ENCODE data around the gene CERCAM.

Gene CERCAM, protein sequence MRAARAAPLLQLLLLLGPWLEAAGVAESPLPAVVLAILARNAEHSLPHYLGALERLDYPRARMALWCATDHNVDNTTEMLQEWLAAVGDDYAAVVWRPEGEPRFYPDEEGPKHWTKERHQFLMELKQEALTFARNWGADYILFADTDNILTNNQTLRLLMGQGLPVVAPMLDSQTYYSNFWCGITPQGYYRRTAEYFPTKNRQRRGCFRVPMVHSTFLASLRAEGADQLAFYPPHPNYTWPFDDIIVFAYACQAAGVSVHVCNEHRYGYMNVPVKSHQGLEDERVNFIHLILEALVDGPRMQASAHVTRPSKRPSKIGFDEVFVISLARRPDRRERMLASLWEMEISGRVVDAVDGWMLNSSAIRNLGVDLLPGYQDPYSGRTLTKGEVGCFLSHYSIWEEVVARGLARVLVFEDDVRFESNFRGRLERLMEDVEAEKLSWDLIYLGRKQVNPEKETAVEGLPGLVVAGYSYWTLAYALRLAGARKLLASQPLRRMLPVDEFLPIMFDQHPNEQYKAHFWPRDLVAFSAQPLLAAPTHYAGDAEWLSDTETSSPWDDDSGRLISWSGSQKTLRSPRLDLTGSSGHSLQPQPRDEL

DNA sequence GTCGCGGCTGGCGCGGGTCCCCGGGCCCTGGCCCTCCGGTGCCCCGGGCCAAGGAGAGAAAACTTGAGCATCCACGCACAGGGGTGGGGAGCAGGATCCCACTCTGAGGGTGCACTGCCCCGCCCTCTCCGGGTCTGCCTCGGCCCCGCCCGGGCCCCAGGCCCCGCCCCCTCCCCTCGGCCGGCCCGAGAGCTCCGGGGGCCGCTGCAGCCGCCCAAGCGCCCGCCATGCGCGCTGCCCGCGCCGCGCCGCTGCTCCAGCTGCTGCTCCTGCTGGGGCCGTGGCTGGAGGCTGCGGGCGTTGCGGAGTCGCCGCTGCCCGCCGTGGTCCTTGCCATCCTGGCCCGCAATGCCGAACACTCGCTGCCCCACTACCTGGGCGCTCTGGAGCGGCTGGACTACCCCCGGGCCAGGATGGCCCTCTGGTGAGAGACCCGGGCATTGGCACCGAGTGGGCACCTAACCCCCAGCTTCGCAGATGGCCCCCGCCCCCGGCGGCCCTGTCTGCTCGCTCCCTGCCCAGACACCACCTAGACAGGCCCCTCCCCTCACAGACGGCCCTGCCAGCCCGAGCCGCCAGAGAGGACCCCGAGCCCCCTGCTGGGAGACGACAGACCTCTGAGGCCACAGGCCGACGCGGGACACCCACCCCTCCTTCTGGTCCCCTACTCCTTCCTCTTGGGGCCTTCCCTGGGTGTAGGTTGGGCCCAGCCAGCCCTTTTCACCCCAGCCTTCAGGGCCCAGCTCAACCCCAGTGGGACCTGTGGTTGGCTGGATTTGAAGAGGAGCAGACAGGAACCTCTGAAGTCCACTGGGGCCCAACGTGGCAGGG is at the start of gene CERCAM:
CERCAM (plus strand) TSS at position 207 of the 831 bp plus-strand sequence; CDS start at position 228, 21 bp downstream.
- DNase-seq (ENCODE audit: low spot score): peak; percentile 21

DNA sequence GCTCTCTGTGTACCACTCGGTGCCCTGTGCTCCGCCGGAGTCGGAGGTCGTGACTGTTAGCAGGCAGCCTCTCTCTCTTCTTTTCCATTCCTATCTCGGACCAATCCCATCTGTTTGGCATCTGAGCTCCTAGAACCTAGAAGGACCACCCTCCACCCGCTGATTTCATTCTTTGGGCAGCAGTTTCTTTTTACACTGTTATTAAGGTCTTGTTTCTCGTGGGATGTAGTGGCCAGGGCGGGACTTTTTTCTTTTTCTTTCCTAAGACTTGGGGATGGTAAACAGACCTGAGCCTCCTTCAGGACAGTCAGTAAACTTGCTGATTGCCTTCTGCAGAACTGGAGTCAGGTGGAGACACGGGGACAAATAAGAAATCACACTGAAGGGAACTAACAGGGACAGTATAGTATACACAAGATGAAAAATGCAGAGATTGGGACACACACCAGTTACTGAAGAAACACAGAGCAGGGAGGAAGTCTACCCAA is 49.0 kb upstream of the CERCAM start:
- no peak for DNase-seq (ENCODE audit: low spot score)

DNA sequence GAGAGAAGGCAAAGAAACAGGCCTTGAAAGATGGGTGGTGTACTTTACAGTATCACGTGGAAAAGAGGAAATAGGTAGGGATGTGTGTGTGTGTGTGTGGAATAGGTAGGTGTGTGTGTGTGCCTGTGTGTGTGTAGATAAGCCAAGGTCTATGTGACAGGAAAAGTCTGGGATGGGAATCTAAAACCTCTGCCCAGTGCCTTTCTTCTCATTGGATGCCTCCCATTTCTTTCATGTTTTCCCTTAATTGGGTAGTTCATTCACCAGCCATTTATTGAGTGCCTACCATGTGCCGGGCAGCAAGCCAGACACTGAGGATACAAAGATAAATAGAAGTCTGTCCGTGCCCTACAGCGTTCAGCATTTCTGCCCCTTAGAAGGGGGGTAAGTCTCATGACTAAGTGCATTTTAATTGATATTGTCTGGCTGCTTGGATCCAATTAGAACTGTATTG is 48.4 kb upstream of the CERCAM start:
- no peak for DNase-seq (ENCODE audit: low spot score)

DNA sequence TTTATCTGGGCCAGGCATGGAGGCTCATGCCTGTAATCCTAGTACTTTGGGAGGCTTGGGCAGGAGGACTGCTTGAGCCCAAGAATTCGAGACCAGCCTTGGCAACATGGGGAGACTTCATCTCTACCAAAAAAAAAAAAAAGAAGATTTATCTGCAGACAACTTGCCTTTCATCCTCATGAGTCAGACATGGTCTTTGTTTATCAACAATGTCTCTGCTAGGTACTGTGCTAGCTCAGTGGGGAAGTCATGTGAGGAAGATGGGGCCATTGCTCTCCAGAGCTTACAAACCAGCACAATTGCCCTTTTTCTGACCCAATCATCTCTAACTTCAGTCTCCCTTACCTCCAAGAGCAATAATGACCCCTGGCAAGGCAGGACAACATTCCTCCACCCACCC is 47.9 kb upstream of the CERCAM start:
- no peak for DNase-seq (ENCODE audit: low spot score)

DNA sequence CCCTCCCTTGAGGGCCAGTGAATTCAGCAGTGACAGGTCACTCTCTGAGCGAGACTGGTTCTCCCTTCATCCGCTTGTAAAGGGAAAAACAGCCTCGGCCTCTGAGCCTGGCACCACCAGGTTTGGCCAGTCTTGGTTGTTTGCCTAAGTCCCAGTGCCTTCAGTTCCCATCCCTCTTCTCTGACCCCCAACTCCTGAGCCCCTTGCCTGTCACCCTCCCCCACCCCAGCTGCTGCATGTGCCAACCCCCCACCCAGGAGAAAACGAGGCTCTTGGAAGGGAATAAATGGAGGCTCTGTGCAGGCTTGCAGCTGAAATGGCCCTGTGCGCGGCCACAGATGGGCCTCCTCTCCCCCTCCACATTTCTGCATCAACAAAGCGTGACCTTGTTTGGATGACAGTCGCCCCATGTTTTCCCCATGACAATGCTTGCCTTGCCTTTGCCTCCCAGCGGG is 46.4 kb upstream of the CERCAM start:
- no peak for DNase-seq (ENCODE audit: low spot score)

DNA sequence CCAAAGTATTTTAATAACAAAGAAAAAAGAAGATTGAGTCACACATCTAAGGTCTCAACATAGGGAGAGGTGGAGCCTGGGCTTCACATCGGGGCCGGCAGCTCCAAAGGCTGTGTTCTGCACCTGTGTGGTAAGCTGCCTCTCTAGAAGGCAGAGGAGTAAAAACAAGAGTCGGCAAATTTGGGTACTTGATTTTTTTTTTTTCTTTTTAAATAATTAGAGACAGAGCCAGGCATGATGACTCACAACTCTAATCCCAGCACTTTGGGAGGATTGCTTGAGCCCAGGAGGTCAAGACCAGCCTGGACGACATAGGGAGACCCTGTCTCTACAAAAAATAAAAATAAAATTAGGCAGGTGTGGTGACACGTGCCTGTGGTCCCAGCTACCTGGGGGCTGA is 44.8 kb upstream of the CERCAM start:
- DNase-seq (ENCODE audit: low spot score): no peak

DNA sequence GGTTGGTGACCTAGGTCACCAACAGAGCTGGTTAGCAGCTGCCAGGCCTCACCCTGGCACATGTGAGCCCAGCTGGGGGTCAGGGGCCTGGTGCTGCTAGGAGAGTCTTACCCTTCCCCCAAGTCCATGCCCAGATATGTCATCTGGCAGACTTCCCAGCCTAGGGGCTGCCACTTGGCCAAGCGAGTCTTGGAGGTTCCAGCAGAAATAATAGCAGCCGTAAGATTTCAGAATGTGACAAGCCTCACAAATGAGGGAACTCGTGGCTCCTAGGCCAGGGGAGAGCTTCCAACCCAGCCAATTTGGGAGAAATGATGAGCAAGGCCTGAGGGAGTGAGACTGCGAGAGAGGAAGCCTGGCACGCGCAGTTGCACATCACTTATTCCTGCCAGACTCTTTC is 38.4 kb upstream of the CERCAM start:
- no peak for DNase-seq (ENCODE audit: low spot score)

DNA sequence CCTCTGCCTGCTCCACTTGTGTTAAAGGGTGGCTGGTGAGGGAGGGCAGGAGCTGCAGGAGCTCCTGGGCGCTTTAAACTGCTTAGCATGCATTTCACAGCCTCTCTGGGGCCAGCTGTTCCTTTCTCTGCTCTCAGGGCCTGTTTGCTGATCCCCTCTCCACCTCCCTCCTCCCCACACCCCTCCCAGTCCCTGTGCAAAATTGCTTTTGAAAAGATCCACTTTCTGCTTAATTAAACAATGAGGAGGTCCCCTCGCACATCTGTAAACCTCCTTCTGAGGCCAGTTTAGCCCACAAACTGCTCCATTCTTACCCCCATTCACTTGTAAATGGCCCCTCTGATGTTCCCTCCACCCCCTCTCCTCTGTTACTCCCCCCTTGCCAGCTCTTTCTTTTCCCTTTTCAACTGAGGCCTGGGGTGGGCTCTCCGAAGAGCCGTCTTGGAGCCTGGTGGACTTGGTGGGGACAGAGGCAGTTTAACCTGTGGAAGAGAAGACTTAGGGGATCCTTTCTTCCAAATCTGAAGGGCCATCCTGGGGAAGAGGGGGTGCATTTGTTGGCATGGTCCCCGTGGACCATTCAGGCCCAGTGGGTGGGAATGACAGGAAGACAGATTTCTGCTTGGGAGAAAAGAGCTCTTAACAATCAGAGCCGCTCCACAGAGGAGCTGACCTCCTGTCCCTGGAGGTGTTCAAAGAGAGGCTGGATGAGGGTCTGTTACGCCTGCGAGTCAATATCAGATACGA is 37.5 kb upstream of the CERCAM start:
- no peak for DNase-seq (ENCODE audit: low spot score)

DNA sequence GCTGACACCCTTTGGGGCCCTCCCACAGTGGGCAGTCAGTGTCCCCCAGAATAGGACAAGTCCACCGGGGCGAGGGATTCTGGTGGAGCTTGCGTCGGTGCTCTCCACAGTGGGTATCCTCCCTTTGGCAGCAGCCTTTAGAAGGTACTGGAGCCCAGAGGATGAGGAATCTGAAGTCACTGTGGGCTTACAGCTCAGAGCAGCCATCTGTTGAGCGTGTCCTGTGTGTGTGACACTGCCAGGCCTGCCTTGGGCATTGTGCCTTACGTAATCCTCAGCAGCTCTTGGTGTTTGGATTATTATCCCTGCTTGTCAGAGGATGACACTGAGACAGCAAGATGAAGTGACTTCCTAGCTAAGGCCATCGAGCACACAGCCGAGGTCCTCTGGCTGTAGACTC is 36.9 kb upstream of the CERCAM start:
- no peak for DNase-seq (ENCODE audit: low spot score)

DNA sequence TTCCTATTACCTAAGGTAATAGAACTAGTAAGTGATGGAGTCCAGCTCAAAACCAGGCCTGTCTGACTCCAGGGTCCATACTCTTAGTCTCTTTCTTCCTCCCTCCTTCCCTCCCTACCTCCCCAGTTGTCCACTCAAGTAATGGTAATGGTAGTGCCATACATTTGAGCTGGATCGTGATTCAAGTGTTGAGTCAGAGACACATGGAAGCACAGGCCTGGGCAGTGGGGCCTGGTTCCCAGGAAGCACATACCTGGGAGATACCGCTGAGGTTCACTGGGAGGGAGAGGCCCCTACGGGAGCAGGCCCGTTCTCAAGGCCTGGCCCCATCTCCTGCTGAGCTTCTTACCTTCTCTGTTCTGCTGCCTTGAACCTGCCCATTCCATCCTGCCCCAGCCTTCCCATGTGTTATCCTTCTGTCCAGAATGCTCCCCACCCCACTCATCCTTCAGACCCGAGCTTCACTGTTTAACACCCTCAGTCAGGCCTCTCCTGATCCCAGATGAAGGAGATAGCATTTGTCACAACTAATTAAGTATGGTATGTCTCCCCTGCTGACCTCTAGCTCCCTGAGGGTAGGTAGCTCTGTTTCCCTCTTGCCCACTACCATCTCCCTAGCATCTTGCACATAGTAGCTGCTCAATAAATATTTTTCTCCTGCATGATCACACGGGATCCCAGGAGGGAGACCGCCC is 35.7 kb upstream of the CERCAM start:
- no peak for DNase-seq (ENCODE audit: low spot score)

DNA sequence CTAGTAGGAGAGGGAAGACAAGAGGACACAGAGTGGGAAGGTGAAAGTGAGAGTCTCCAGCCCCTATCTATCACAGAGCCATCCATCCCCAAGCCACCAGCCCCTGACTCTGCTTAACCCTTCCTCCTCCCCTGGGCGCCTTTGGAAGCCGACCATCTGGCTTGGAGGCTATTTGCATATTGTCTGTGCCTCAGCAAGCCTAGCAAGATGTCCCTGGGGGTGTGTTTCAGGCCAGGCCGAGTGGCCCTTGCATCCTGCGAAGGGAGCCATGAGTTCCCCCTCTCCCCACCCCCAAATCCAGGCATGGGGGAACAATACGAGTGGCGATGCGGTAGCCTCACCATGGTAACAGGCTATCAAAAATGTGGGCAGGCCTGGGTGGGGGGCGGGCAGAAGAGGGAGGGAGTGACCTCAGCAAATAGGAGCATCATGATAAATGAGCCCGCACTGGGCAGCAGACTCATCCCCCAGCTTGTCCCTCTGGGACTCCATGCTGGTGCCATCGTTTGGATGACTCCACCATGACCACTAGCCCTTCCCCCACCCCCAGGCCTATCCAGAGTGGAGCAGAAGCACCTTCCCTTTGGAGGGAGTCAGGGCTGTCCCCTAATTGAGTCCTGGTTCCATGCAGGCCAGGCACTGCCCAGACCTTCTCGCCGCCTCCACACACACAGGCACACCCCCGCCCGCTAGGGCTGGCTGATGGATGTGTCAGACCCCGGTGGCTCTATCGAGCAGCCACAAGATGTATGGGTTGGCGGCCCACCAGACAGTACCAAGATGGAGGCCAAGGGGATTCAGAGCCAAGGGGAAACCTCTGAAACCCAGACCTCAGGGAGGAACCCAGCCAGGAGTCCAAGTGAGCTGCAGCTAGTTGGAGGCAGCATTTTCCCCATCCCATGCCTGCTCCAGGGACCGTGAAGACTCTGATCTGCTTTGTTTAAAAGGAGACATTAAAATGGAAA is 34.9 kb upstream of the CERCAM start:
- DNase-seq (ENCODE audit: low spot score): no peak

DNA sequence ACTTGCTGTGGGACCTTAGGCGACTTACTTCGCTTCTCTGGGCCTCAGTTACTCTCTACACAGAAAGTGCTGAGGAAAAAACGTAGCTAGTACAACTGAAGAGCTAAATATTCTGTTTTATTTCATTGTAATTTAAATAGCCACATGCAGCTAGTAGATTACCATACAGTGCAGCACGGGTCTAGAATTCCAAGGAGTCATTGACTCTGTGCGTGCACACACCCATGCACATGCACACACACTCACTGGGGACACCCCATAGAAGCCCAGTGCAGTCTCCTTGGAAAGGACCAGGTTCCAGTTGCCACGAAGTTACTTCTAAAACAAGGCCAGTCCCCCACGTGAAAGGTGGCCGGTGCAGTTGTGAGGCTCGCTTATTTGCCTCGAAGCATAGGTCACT is 32.5 kb upstream of the CERCAM start:
- DNase-seq (ENCODE audit: low spot score): no peak

DNA sequence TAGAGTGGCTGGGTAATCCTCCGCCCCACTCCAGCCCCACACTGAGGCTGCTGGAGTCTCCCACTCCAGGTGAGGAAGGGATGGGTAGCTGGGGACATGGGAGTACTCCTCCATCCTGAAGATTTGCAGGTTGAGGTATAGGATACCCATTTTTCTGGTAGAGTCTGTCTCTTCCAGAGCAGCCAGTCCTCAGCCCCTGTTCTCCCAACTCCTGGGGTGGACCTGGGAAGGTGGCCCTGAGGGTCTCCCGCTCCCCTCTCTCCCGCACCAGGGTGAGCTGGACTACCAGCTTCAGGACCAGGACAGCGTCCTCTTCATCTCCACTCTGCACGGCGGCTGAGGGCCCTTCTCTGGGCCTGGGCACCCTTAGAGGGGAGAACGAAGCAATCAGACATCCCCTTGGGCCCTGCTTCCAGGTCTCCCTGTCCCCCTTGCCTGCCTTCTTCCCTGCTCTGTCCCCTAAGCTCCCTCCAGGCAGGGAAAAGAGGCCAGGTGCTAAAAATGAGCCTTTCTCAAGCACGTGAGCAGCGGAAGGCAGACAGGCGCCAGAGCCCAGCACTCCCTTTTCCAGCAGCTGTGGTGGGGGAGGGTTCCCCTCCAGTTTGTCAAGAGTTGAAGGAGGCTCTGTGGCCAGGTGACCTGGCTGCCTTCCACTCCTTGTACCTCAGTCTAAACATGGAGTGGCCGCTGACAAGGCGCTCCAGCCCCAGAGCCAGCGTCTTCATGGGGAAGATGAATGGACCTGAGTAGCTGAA is 31.1 kb upstream of the CERCAM start:
- DNase-seq (ENCODE audit: low spot score): no peak

DNA sequence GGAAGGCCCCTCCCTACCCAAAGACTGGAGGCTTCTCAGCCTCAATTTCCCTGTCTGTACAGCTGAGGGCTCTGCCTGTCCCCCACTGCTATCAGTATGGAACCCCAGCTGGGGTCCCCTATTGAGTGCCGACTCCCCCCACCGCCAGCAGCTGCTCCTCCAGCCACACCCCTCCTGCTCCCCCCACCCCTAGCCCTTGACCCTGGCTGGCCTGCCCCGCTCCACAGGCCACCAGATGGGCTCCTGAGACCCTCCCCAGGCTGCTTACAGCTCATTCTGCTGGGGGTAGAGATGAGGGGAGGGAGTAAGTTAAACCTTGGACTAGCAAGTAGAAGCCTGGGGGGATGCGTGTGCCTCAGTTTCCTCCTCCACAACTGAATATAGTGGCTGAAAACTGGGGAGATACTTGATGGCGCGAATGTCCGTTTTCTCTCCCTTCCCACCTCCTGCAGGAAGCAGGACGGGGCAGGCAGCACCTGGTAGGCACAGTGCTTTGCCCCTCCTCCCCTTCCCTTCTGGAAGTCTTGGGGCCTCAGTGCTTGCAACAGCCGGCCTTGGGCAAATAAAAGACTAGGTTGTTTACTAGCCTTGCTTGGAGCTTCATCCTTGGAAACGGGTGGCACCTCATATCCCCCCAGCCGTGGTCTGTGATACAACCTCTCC is 30.4 kb upstream of the CERCAM start:
- DNase-seq (ENCODE audit: low spot score): no peak

DNA sequence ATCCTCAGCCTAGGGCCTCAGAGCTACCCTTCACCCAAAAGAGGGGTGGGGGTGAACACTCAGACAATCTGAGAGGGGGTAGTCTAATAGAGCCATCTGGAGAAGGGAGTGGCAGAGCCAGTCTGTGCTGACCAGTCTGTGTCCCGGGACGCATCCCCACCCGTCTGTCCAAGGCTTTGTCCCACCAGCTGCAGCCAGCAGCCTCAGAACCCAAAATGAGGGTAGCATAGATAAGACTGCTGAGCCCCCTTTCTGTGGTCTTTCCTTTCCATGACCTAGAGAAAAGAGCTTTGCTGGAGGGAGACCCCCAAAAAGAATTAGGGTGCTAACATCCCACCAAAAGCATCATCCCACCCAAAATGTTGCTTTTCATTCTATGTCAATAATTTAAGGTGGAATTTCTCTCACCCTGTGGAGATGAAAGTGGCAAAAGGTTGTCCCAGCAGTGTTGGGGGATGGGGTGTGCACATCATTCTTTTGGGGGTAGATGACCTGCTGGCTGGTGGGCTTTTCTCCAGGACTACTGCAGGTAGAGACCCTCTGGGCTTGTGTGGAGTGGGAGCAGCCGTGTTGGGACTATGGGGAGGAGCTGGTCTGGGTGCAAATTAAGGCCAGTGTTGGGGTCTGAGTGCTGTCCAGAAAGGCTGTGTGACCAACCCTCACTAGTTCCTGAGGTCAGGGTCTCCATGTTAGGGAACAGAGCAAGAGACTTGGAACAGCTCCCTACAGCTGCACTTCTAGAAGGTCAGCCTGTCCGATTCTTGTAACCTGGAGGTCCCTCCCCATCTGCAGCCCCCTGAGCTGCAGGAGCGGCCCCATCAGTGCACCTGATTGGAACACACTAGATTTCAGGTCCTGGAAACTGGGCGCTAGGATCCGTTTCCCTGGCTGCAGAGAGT is 29.6 kb upstream of the CERCAM start:
- no peak for DNase-seq (ENCODE audit: low spot score)

DNA sequence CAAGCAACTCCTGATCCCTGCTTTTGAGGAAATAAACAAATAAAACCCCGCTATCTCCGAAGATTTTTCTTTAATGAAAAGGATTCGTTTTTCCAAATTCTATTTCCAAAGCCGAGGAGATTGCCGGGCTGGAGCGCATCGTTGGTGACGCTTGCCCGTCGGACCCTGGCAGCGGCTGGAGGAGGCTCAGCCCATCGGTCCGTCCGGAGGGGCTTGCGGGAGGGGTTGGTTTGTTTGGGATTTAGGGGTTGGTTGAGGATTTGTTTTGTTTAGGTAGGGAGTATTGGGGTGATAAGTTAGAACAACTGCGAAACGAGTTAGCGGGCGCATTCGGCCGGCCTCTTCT is 28.7 kb upstream of the CERCAM start:
- DNase-seq (ENCODE audit: low spot score): no peak

DNA sequence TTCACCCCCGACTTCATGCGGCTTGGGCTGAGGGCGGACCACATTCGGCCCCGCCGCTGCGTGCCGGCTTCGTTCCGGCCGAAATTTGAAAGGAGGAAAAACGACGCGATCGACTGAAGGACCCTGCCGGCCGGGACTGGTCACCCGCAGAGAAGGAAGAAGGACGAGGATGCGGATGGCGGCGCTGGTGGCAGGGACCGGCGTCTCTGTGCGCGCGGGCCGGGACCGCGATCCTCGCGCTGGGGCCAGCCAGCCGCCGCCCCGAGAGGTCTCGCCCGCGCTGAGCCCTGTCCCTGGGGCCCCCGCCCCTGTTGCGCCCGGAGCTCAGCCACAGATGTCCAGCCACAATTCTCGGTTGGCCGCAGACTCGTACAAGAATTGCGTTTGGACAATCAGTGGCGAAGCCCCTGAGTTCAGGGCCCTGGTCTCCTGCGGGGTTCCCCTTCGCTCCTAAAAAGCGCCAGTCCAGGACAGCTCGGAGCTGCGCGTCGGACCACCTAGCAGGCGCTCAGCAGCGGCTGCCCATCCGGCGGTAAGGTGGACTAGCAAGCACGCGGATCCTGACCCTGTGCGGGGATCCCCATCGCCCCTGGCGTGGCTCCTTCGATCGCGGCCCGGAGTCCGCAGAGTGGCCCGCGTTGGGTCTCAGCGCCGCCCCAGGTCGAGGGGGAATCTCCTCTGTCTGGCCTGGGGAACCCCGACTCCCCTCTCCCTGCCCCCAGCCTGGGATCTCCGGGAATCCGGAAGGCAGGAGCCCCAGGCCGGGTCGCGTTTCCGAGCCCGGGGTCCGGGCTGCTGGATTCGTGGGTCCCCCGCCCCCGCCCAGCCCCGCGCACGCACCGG is 28.1 kb upstream of the CERCAM start:
- no peak for DNase-seq (ENCODE audit: low spot score)

All from CD4-positive, alpha-beta T cell treated with Interleukin-15 for 4 hours (primary cell).